Measurements from ENCODE around the gene AXDND1. TPM values are rescaled to one million over a fixed set of nuclear protein-coding genes. Genes with fewer than 3 reads are reported as not detected.

The AXDND1 gene
- total and polyA plus RNA-seq, 2 experiments from 2014 or later, result not detected

GRCh38 chr1:179530352-179530751 lies 164.6 kb downstream of the AXDND1 start:
- H3K4me3 ChIP-seq, result no peak overlapping the region
- no peaks in the 10 kb centered on the region for H4K20me1 ChIP-seq (ENCODE audit: insufficient read depth)
- H2AFZ ChIP-seq, result no peak overlapping the region
- DNase-seq, result no peak
- no peaks in the 10 kb centered on the region for H3K9me2 ChIP-seq (ENCODE audit: insufficient read depth)
- H3K27me3 ChIP-seq (replicated peaks; ENCODE audit: insufficient read depth), result no peaks in the 10 kb centered on the region
- H3K4me1 ChIP-seq (ENCODE audit: insufficient read depth), result no peaks in the 10 kb centered on the region
- TF ChIP-seq EZH2phosphoT487 (IDR thresholded peaks at IDR 0.05; ENCODE audit: insufficient read depth, low read depth), result no peak
- TF ChIP-seq EZH2 (IDR thresholded peaks at IDR 0.05; ENCODE audit: insufficient read depth, poor library complexity, severe bottlenecking), result no peak
- in situ Hi-C loops (cut with MboI), result no loop called here
- WGBS, 2 experiments (ENCODE audit: low coverage in 1 of 2, low lambda C conversion rate in 2 of 2, missing lambda C conversion rate in 2 of 2), result 27 to 56% methylated on average over 1 of the region's 1 CpG
- H3K9ac ChIP-seq, result no peak overlapping the region
- H3K9me3 ChIP-seq (ENCODE audit: low read depth), result no peaks in the 10 kb centered on the region
- H3K36me3 ChIP-seq (ENCODE audit: low read depth), result no peaks in the 10 kb centered on the region
- no peaks in the 10 kb centered on the region for H3F3A ChIP-seq (ENCODE audit: insufficient read depth)
- H3K79me2 ChIP-seq (ENCODE audit: insufficient read depth), result no peaks in the 10 kb centered on the region
- H3K27ac ChIP-seq, result no peak overlapping the region
- H3K4me2 ChIP-seq (ENCODE audit: unreplicated experiment), result no peak overlapping the region

GRCh38 chr1:179541774-179542173 lies 176.0 kb downstream of the AXDND1 start:
- H3K27me3 ChIP-seq (replicated peaks; ENCODE audit: insufficient read depth), result no peaks in the 10 kb centered on the region
- no peaks in the 10 kb centered on the region for H3K9me3 ChIP-seq (ENCODE audit: low read depth)
- no peaks in the 10 kb centered on the region for H3K79me2 ChIP-seq (ENCODE audit: insufficient read depth)
- WGBS, 2 experiments (ENCODE audit: low coverage in 1 of 2, low lambda C conversion rate in 2 of 2, missing lambda C conversion rate in 2 of 2), result 11 to 21% methylated on average over 2 of the region's 2 CpGs
- no peaks in the 10 kb centered on the region for H4K20me1 ChIP-seq (ENCODE audit: insufficient read depth)
- no peak overlapping the region for H3K4me2 ChIP-seq (ENCODE audit: unreplicated experiment)
- H3K9ac ChIP-seq, result no peak overlapping the region
- H3K27ac ChIP-seq, result no peak overlapping the region
- no peaks in the 10 kb centered on the region for H3K4me1 ChIP-seq (ENCODE audit: insufficient read depth)
- no peaks in the 10 kb centered on the region for H3K36me3 ChIP-seq (ENCODE audit: low read depth)
- in situ Hi-C loops (cut with MboI), result no loop called here
- no peak overlapping the region for H3K4me3 ChIP-seq
- TF ChIP-seq EZH2 (IDR thresholded peaks at IDR 0.05; ENCODE audit: insufficient read depth, poor library complexity, severe bottlenecking) (no peak), EZH2phosphoT487 (IDR thresholded peaks at IDR 0.05; ENCODE audit: insufficient read depth, low read depth) (no peak)
- no peak for DNase-seq
- H2AFZ ChIP-seq, result no peak overlapping the region
- no peaks in the 10 kb centered on the region for H3F3A ChIP-seq (ENCODE audit: insufficient read depth)
- no peaks in the 10 kb centered on the region for H3K9me2 ChIP-seq (ENCODE audit: insufficient read depth)

- Histone ChIP-seq H3K4me2 (ENCODE audit: unreplicated experiment) (no peak overlapping the region), H3K9me3 (ENCODE audit: low read depth) (no peaks in the 10 kb centered on the region), H3K79me2 (ENCODE audit: insufficient read depth) (no peaks in the 10 kb centered on the region), H3K4me1 (ENCODE audit: insufficient read depth) (no peaks in the 10 kb centered on the region), H3K27ac (no peak overlapping the region), H3K4me3 (no peak overlapping the region), H3K9ac (no peak overlapping the region), H3F3A (ENCODE audit: insufficient read depth) (no peaks in the 10 kb centered on the region), H4K20me1 (ENCODE audit: insufficient read depth) (no peaks in the 10 kb centered on the region), H3K27me3 (replicated peaks; ENCODE audit: insufficient read depth) (no peaks in the 10 kb centered on the region), H3K36me3 (ENCODE audit: low read depth) (no peaks in the 10 kb centered on the region), H2AFZ (no peak overlapping the region), H3K9me2 (ENCODE audit: insufficient read depth) (no peaks in the 10 kb centered on the region)
- 13 to 16% methylated on average over 3 of the region's 3 CpGs for WGBS, 2 experiments (ENCODE audit: low coverage in 1 of 2, low lambda C conversion rate in 2 of 2, missing lambda C conversion rate in 2 of 2)
- in situ Hi-C loops (cut with MboI), result no loop called here
- no peak for DNase-seq
- TF ChIP-seq EZH2phosphoT487 (IDR thresholded peaks at IDR 0.05; ENCODE audit: insufficient read depth, low read depth), result no peak
These were observed 179.6 kb downstream of the AXDND1 start for GRCh38 chr1:179545321-179545720.

- H3K9me3 ChIP-seq (ENCODE audit: low read depth), result no peaks in the 10 kb centered on the region
- WGBS, 2 experiments (ENCODE audit: low coverage in 1 of 2, low lambda C conversion rate in 2 of 2, missing lambda C conversion rate in 2 of 2), result 15 to 28% methylated on average over 2 of the region's 2 CpGs
- no peak overlapping the region for H3K9ac ChIP-seq
- H3K4me3 ChIP-seq, result no peak overlapping the region
- in situ Hi-C loops (cut with MboI), result no loop called here
- no peaks in the 10 kb centered on the region for H4K20me1 ChIP-seq (ENCODE audit: insufficient read depth)
- TF ChIP-seq EZH2 (IDR thresholded peaks at IDR 0.05; ENCODE audit: insufficient read depth, poor library complexity, severe bottlenecking), result no peak
- no peak overlapping the region for H3K27ac ChIP-seq
- H3K36me3 ChIP-seq (ENCODE audit: low read depth), result no peaks in the 10 kb centered on the region
- no peak overlapping the region for H2AFZ ChIP-seq
- no peak for DNase-seq
- H3F3A ChIP-seq (ENCODE audit: insufficient read depth), result no peaks in the 10 kb centered on the region
- H3K79me2 ChIP-seq (ENCODE audit: insufficient read depth), result no peaks in the 10 kb centered on the region
- no peaks in the 10 kb centered on the region for H3K4me1 ChIP-seq (ENCODE audit: insufficient read depth)
- H3K27me3 ChIP-seq (replicated peaks; ENCODE audit: insufficient read depth), result no peaks in the 10 kb centered on the region
- H3K9me2 ChIP-seq (ENCODE audit: insufficient read depth), result no peaks in the 10 kb centered on the region
- H3K4me2 ChIP-seq (ENCODE audit: unreplicated experiment), result no peak overlapping the region
These were observed 181.3 kb downstream of the AXDND1 start for GRCh38 chr1:179547021-179547535.

All from GM23248 (cell line).